ENCODE results near the gene PGS1.

PGS1 gene

DNA sequence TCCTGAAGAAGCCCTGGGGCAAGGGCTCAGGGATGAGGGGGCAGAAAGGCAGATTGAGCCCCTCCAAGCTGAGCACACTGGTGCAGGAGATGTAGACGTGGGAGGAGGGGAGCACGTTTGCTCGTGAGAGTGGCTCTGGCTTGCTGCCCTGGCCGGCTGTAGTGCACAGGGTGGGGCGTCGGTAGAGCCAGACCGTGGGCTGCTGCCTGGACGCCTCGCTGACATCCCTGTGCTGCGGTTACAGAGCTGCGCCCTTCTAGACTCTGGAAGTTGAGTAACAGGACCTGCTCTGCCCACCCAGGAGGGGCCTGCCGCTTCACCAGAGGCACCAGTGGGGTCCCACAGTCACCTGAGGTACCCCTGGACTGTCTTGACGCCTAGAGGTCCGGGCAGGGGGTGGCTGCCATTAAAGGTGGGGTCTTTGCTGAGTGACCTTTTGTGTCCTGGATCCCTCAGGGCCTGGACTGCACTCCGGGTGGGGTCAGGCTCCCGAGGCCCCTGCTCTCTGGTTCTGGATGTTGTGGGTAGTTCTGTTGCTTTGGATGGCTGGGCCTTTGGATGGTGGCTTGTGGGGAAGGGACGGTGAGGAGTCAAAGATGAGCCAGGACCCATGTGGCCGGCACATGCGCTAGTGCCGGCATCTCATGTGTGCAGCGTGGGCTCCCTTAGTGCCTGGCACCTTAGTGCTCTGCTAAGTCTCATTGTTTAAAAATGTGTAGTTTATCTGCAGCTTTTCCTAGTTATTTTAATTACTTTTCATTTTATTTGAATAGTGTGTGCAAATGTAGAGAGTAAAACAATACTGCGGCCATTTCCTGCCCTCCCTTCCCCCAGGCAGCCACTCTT, 41.7 kb downstream of the PGS1 start:
- Mint-ChIP-seq H3K4me1 (peaks cover 71% of the 10 kb centered on the region), H3K27ac (peak overlapping the region; percentile 76), H3K9me3 (no peaks in the 10 kb centered on the region), H3K36me3 (ENCODE audit: low read depth) (peaks cover 41% of the 10 kb centered on the region), H3K27me3 (ENCODE audit: low read depth, poor library complexity) (no peaks in the 10 kb centered on the region), H3K4me3 (no peak overlapping the region)
- no peak for DNase-seq
- TF ChIP-seq, protein P1, sequence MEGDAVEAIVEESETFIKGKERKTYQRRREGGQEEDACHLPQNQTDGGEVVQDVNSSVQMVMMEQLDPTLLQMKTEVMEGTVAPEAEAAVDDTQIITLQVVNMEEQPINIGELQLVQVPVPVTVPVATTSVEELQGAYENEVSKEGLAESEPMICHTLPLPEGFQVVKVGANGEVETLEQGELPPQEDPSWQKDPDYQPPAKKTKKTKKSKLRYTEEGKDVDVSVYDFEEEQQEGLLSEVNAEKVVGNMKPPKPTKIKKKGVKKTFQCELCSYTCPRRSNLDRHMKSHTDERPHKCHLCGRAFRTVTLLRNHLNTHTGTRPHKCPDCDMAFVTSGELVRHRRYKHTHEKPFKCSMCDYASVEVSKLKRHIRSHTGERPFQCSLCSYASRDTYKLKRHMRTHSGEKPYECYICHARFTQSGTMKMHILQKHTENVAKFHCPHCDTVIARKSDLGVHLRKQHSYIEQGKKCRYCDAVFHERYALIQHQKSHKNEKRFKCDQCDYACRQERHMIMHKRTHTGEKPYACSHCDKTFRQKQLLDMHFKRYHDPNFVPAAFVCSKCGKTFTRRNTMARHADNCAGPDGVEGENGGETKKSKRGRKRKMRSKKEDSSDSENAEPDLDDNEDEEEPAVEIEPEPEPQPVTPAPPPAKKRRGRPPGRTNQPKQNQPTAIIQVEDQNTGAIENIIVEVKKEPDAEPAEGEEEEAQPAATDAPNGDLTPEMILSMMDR (IDR thresholded peaks at IDR 0.05): no peak

DNA sequence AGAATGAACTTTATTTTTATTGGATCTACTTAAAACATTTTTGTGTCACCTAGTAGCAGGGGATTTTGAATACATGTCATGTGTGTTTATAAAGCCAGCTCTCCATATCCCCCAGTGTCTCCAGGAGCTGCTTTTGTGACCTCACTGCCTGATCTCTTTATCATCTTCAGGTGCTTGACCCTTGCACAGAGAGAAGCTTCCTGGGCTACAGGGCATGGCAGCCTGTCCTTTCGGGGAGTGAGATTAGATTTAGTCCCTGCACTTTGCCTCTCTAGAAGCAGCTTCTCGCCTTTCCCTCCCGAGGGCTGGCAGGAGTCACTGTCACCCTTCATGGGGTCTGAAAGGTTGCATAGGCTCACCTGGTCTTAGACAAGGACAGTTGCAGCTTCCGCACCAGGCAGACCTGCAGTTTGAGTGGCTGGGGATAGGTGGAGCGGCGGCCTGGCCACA, 42.7 kb downstream of the PGS1 start:
- Mint-ChIP-seq H3K27me3 (ENCODE audit: low read depth, poor library complexity) (no peaks in the 10 kb centered on the region), H3K36me3 (ENCODE audit: low read depth) (peaks cover 43% of the 10 kb centered on the region), H3K4me3 (no peak overlapping the region), H3K4me1 (peaks cover 62% of the 10 kb centered on the region), H3K9me3 (no peaks in the 10 kb centered on the region), H3K27ac (peak overlapping the region; percentile 21)
- TF ChIP-seq, protein P1 (IDR thresholded peaks at IDR 0.05): no peak
- no peak for DNase-seq

DNA sequence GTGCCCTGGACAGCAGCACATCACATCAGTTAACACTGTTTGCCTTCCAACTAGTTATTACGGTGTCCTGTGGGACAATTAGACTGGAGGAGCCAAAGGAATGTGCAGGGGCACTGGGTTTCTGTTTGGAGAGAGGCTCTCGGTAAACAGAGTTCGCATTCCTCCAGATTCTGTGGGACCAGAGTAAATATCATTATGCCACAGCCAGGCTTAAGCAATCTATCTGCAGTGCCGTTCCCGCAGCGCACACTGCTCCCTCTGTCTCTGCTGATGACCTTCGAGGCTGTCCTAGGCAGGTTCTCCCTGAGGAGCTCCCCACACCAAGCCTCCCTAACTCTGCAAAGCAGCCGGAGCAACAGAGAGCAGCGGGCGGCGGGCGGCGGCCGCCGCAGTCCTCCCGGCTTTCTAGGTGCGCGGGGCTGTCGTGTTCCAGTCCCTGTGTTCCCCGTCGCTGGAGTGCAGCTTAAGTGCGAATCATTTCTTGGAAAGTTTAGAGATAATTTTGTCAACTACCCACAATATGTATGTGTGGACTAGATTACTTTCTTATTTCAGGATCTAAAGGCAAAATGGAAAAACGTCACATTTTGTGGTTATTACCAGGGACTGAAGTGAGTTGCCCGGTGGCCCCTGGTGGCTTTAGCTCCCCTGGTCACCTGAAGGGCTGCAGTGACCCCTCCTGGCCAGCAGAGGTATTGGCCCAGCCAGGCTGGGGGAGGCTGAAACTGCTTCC, 43.3 kb downstream of the PGS1 start:
- Mint-ChIP-seq H3K27me3 (ENCODE audit: low read depth, poor library complexity) (no peaks in the 10 kb centered on the region), H3K4me3 (no peak overlapping the region), H3K27ac (peak overlapping the region; percentile 21), H3K9me3 (no peaks in the 10 kb centered on the region), H3K36me3 (ENCODE audit: low read depth) (peaks cover 43% of the 10 kb centered on the region), H3K4me1 (peaks cover 56% of the 10 kb centered on the region)
- TF ChIP-seq, protein P1 (IDR thresholded peaks at IDR 0.05): peak; percentile 99
- peak; percentile 85 for DNase-seq

DNA sequence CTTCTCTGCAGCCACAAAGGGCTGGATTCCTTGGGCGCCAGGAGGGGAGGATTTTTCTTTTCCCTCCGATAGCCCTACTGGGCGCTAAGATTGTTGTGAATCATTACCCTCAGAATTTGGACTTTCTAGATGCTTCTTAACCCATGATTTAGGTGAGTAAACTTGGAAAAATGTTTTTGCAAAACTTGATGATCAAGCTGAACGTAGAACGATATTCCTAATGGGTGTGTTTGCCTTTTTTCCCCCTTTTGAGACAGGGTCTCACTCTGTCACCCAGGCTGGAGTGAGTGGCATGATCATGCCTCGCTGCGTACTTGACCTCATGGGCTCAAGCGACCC, 43.8 kb downstream of the PGS1 start:
- no peaks in the 10 kb centered on the region for H3K27me3 Mint-ChIP-seq (ENCODE audit: low read depth, poor library complexity)
- peaks cover 39% of the 10 kb centered on the region for H3K36me3 Mint-ChIP-seq (ENCODE audit: low read depth)
- peaks cover 51% of the 10 kb centered on the region for H3K4me1 Mint-ChIP-seq
- no peak for DNase-seq
- no peaks in the 10 kb centered on the region for H3K9me3 Mint-ChIP-seq
- TF ChIP-seq, protein P1 (IDR thresholded peaks at IDR 0.05): peak; percentile 17
- H3K27ac Mint-ChIP-seq: no peak overlapping the region
- no peak overlapping the region for H3K4me3 Mint-ChIP-seq

DNA sequence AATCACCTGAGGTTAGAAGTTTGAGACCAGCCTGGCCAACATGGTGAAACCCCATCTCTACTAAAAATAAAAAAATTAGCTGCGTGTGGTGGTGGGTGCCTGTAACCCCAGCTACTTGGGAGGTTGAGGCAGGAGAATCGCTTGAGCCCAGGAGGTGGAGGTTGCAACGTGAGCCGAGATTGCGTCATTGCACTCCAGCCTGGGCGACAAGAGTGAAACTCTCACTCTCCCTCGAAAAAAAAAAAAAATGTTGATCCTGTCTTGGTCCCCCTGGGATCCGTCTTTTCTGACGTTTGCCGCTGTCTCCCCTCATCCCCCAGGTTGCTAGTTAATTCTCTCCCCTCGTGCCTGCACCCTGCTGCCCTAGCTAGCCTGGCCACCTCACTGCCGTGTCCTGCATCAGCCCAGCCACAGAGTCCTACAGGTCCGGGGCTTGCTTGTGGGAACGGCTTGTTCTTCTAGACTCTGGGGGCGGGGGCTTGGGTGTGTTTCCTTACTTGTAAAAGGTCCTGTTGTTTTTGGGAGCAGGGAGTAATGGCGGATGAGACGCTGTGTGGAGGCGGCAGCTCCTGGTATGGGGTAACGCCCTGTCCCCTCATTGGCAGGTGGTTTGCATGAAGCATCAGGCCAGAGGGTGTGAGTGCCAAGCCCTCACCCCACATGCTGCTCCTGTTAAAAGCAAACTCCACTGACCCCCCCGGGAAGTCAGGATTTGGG, 44.6 kb downstream of the PGS1 start:
- H3K9me3 Mint-ChIP-seq: no peaks in the 10 kb centered on the region
- TF ChIP-seq, protein P1 (IDR thresholded peaks at IDR 0.05): no peak
- H3K4me1 Mint-ChIP-seq: peaks cover 46% of the 10 kb centered on the region
- H3K4me3 Mint-ChIP-seq: no peak overlapping the region
- H3K27me3 Mint-ChIP-seq (ENCODE audit: low read depth, poor library complexity): no peaks in the 10 kb centered on the region
- H3K27ac Mint-ChIP-seq: no peak overlapping the region
- DNase-seq: no peak
- H3K36me3 Mint-ChIP-seq (ENCODE audit: low read depth): peaks cover 34% of the 10 kb centered on the region
